Measurements from ENCODE around the gene KLF2.

The KLF2 gene

DNA sequence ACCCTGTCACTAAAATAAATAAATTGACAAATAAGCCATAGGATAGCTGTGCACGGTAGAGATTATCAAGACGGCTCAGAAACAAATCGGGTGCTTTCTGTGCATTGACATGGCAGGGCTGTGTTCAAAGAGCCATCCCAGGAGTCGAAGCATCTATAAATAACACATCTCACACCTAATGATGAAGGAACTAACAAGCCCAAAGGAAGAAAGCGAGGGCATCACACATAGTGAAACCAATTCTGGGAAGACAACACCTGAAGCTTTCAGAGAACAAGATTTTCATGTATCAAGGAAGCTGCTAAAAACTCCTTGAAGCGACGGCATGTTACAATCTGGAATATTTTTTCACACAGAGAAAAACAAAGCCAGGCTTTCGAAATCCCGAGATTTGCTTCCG lies 36.1 kb downstream of the KLF2 start:
- DNase-seq (ENCODE audit: low spot score) = no peak
- H3K27ac ChIP-seq = no peak overlapping the region
- POLR2A ChIA-PET (ENCODE audit: low non-redundant PET) = no interaction called here
- TF ChIP-seq, protein P1, sequence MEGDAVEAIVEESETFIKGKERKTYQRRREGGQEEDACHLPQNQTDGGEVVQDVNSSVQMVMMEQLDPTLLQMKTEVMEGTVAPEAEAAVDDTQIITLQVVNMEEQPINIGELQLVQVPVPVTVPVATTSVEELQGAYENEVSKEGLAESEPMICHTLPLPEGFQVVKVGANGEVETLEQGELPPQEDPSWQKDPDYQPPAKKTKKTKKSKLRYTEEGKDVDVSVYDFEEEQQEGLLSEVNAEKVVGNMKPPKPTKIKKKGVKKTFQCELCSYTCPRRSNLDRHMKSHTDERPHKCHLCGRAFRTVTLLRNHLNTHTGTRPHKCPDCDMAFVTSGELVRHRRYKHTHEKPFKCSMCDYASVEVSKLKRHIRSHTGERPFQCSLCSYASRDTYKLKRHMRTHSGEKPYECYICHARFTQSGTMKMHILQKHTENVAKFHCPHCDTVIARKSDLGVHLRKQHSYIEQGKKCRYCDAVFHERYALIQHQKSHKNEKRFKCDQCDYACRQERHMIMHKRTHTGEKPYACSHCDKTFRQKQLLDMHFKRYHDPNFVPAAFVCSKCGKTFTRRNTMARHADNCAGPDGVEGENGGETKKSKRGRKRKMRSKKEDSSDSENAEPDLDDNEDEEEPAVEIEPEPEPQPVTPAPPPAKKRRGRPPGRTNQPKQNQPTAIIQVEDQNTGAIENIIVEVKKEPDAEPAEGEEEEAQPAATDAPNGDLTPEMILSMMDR (conservative IDR thresholded peaks at IDR 0.05; ENCODE audit: low read depth) = no peak
- CTCF ChIA-PET = interaction anchor here (0.7 kb wide), 1 partner anchor 9 kb away, joined by 3 read pairs; no protein-coding TSS in a partner anchor

DNA sequence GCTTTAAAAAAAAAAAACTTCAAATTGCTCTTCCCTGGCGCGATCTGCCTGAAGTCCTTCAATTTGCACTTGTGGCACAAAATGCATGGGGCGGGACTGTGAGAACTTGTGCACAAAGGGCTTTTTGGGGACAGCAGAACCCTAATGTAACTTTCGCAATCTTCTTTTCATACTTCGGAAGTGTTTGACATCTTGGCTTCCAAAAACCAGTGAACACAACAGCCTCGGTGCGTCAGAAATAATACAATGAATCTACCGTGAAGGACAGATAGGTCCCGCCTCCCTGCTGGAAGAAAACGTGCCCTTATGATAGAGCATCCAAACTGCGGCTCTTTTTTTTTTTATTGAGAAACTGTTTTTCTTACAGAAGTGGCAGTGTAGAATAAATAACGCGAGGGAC lies 36.6 kb downstream of the KLF2 start:
- POLR2A ChIA-PET (ENCODE audit: low non-redundant PET) = interaction anchor here (0.7 kb wide), 1 partner anchor 77 kb away, joined by 3 read pairs; no protein-coding TSS in a partner anchor
- no peak overlapping the region for H3K27ac ChIP-seq
- CTCF ChIA-PET = interaction anchor here (0.7 to 1.0 kb wide), 2 partner anchors 9 to 22 kb away, joined by 3 to 4 read pairs; no protein-coding TSS in a partner anchor
- DNase-seq (ENCODE audit: low spot score) = no peak
- TF ChIP-seq, protein P1 (conservative IDR thresholded peaks at IDR 0.05; ENCODE audit: low read depth) = no peak

DNA sequence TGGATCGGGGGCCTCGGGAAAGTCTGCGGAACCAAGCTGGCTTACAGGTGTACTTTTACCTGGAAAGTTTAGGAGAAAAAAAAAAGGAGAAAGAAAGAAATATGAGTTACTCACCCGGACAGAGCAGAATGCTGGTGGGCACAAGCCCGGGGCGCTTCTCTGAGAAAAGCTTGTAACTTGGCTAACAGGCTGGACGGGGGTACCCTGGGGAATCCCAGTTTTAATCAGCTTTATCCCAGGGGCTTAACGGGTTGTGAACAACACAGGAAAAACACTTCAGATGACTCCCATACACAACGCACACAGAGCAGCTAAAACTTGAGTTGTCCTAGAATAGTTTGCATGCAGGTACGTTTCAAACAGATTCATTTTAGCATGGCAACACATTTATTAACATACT lies 37.3 kb downstream of the KLF2 start:
- no peak for DNase-seq (ENCODE audit: low spot score)
- TF ChIP-seq, protein P1 (conservative IDR thresholded peaks at IDR 0.05; ENCODE audit: low read depth) = no peak
- H3K27ac ChIP-seq = no peak overlapping the region
- POLR2A ChIA-PET (ENCODE audit: low non-redundant PET) = interaction anchor here (0.7 kb wide), 1 partner anchor 77 kb away, joined by 3 read pairs; no protein-coding TSS in a partner anchor
- CTCF ChIA-PET = interaction anchor here (0.6 to 1.0 kb wide), 6 partner anchors 13 to 134 kb away, joined by 3 to 6 read pairs (median 4); partner anchors contain the start of gene CALR3

DNA sequence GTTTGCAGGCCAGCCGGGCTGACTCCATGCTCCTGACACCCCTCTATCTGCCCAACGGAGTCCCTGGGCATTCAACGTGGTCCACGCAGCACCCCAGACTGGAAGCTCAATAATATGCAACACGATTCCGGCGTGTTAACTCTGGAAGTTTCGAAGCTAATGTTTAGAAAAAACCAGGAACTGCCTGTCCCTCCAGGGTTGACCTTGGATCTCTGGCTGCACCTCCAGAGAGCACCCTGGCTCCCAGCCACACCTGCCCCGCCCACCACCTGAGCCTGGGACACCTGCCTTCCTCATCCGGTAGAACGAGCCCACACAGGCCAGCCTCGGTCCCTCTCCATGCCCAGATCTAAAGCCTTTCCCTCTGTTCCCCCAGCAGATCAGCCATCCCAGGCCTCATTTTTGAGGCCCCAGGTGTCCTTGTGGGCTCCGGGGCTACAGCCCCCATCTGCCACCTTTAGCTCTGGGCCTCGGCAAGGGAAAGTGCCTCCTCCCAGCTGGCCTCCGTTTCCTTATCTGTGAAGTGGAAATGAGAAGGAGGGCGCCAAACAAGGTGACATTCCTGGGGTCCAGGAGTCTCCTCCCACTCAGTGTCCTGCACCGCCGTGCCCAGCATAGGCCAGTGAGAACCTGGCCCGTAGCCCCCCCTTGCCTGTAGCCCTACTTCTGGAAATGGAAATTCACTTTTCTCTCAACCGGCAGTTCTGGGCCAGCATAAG lies 38.7 kb downstream of the KLF2 start:
- TF ChIP-seq, protein P1 (conservative IDR thresholded peaks at IDR 0.05; ENCODE audit: low read depth) = no peak
- DNase-seq (ENCODE audit: low spot score) = peak; percentile 64
- CTCF ChIA-PET = interaction anchor here (0.9 kb wide), 1 partner anchor 28 kb away, joined by 7 read pairs; no protein-coding TSS in a partner anchor
- POLR2A ChIA-PET (ENCODE audit: low non-redundant PET) = no interaction called here
- H3K27ac ChIP-seq = peak overlapping the region; percentile 37

DNA sequence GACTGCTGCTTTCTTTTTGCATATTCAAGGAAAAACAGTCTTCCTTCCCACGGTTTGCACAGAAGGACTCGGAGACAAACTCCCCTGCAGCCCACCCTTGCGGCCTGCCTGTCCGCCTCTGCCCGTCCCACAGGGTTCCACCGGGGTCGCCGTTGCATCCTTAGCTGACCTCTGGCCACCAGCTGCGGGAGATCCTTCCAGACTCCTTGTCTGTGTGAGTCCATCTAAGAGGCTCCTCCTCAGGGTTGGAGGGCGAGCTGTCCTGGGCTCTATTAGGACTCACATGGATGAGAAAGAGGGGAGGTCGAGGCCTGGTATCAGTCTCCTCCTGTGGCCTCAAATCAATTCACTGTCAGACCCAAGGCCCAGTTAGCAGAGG lies 39.2 kb downstream of the KLF2 start:
- POLR2A ChIA-PET (ENCODE audit: low non-redundant PET) = no interaction called here
- CTCF ChIA-PET = interaction anchor here (0.9 kb wide), 1 partner anchor 27 kb away, joined by 7 read pairs; no protein-coding TSS in a partner anchor
- TF ChIP-seq, protein P1 (conservative IDR thresholded peaks at IDR 0.05; ENCODE audit: low read depth) = no peak
- H3K27ac ChIP-seq = peak overlapping the region; percentile 37
- no peak for DNase-seq (ENCODE audit: low spot score)

DNA sequence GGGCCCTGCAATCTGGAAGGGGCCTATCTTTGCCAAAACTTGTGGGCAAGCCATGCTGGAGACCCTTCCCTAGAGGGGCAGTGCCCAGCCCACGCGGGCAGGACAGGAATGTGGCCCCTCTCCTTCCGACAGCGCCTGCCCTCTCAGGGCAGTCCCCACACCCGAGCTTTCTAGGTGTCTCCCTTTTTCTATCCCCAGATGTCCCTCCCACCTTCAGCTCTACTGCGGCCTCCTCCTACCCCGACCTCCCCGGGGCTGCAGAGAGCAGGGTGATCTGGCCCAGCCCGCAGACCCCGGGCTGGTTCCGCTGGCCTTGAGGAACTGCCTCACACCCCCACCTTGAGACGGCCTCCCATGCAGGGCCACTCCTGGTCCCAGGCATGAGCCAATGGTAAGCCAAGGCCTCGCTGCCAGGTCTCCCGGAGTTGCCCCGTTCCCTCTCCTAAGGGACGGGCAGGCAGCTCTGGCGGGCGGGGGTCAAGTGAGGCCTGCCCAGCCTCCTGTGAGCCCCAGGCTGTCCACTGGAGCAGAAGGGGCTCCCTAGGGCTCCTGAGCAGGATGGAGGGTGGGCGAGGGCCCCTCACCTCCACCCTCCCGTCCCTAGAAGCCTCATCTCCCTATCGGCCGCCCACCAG lies 39.7 kb downstream of the KLF2 start:
- DNase-seq (ENCODE audit: low spot score) = no peak
- CTCF ChIA-PET = interaction anchor here (0.9 kb wide), 1 partner anchor 27 kb away, joined by 7 read pairs; no protein-coding TSS in a partner anchor
- TF ChIP-seq, protein P1 (conservative IDR thresholded peaks at IDR 0.05; ENCODE audit: low read depth) = no peak
- no peak overlapping the region for H3K27ac ChIP-seq
- POLR2A ChIA-PET (ENCODE audit: low non-redundant PET) = interaction anchor here (0.5 kb wide), 1 partner anchor 11 kb away, joined by 4 read pairs; no protein-coding TSS in a partner anchor
